ENCODE measurements around the gene SLC7A1. TPM values are rescaled to one million over a fixed set of nuclear protein-coding genes. Genes with fewer than 3 reads are reported as not detected.

Gene SLC7A1
- total and polyA plus RNA-seq, 2 experiments from 2014 or later, result 23.0 to 74.7 TPM

- no peak overlapping the region for H3K4me2 ChIP-seq
- H4K20me1 ChIP-seq (replicated peaks; ENCODE audit: insufficient read depth), result peaks cover 14% of the 10 kb centered on the region
- no peaks in the 10 kb centered on the region for H3K9me3 Mint-ChIP-seq
- peaks cover 19% of the 10 kb centered on the region for H3K79me2 ChIP-seq (replicated peaks; ENCODE audit: insufficient read depth)
- DNase-seq (ENCODE audit: low spot score) (no peak), ATAC-seq (no peak)
- peaks cover 9% of the 10 kb centered on the region for H3K27me3 Mint-ChIP-seq (ENCODE audit: insufficient read depth, low read depth, poor library complexity)
- H3K4me1 Mint-ChIP-seq, result 0 out of 3 replicates have a peak, but pooled peaks cover 6% of the 10 kb centered on the region
- peak overlapping the region; percentile 56; the same call in 1 of the 2 replicates for H3K27ac Mint-ChIP-seq
- H3K9me2 ChIP-seq (ENCODE audit: insufficient read depth), result no peaks in the 10 kb centered on the region
- H3K36me3 ChIP-seq (ENCODE audit: insufficient read depth), result peaks cover 31% of the 10 kb centered on the region
- H3K36me3 Mint-ChIP-seq (ENCODE audit: low read depth), result peaks cover 87% of the 10 kb centered on the region
- H3K27me3 ChIP-seq (ENCODE audit: insufficient read depth), result no peaks in the 10 kb centered on the region
- H3K4me3 Mint-ChIP-seq, result no peak overlapping the region
- TF ChIP-seq POLR2AphosphoS5 (IDR thresholded peaks at IDR 0.05; ENCODE audit: low read depth) (no peak), CREB1 (CRISPR knock-in tag; IDR thresholded peaks at IDR 0.05; ENCODE audit: low read depth) (no peak), ZNF331 (CRISPR knock-in tag; IDR thresholded peaks at IDR 0.05; ENCODE audit: low read depth) (no peak), ETS1 (IDR thresholded peaks at IDR 0.05) (no peak)
- no peak overlapping the region for H3K27ac ChIP-seq (ENCODE audit: low read depth)
- H3F3A ChIP-seq (replicated peaks; ENCODE audit: low read depth), result no peaks in the 10 kb centered on the region
- H2AFZ ChIP-seq, result no peak overlapping the region
- H3K4me1 ChIP-seq (ENCODE audit: insufficient read depth), result no peaks in the 10 kb centered on the region
- no peak overlapping the region for H3K4me3 ChIP-seq
These were observed 71.3 kb downstream of the SLC7A1 start for GRCh38 chr13:29524176-29524575.

GRCh38 chr13:29523199-29523961, 72.1 kb downstream of the SLC7A1 start:
- no peak for DNase-seq (ENCODE audit: low spot score)
- Histone ChIP-seq H4K20me1 (replicated peaks; ENCODE audit: insufficient read depth) (peaks cover 12% of the 10 kb centered on the region), H3K79me2 (replicated peaks; ENCODE audit: insufficient read depth) (peaks cover 15% of the 10 kb centered on the region), H2AFZ (no peak overlapping the region), H3F3A (replicated peaks; ENCODE audit: low read depth) (no peaks in the 10 kb centered on the region), H3K36me3 (ENCODE audit: insufficient read depth) (peaks cover 27% of the 10 kb centered on the region), H3K4me1 (ENCODE audit: insufficient read depth) (no peaks in the 10 kb centered on the region), H3K4me2 (no peak overlapping the region), H3K27ac (ENCODE audit: low read depth) (no peak overlapping the region), H3K27me3 (ENCODE audit: insufficient read depth) (no peaks in the 10 kb centered on the region), H3K9me2 (ENCODE audit: insufficient read depth) (no peaks in the 10 kb centered on the region), H3K4me3 (no peak overlapping the region)
- 0 out of 3 replicates have a peak, but pooled peaks cover 6% of the 10 kb centered on the region for H3K4me1 Mint-ChIP-seq
- ATAC-seq, result no peak
- peaks cover 84% of the 10 kb centered on the region for H3K36me3 Mint-ChIP-seq (ENCODE audit: low read depth)
- H3K27ac Mint-ChIP-seq, result no peak overlapping the region; the same call in 1 of the 2 replicates
- no peaks in the 10 kb centered on the region for H3K9me3 Mint-ChIP-seq
- H3K27me3 Mint-ChIP-seq (ENCODE audit: insufficient read depth, low read depth, poor library complexity), result peaks cover 9% of the 10 kb centered on the region
- no peak overlapping the region for H3K4me3 Mint-ChIP-seq
- no peak for TF ChIP-seq ETS1 (IDR thresholded peaks at IDR 0.05)
- no peak for TF ChIP-seq EZH2 (IDR thresholded peaks at IDR 0.05; ENCODE audit: low read depth, unreplicated experiment)
- TF ChIP-seq ZNF331 (CRISPR knock-in tag; IDR thresholded peaks at IDR 0.05; ENCODE audit: low read depth), result no peak
- TF ChIP-seq EZH2phosphoT487 (IDR thresholded peaks at IDR 0.05; ENCODE audit: unreplicated experiment), result no peak
- no peak for TF ChIP-seq ZNF462 (CRISPR knock-in tag; IDR thresholded peaks at IDR 0.05)
- TF ChIP-seq POLR2AphosphoS5 (IDR thresholded peaks at IDR 0.05; ENCODE audit: low read depth), result no peak
- no peak for TF ChIP-seq NANOG (IDR thresholded peaks at IDR 0.05; ENCODE audit: borderline replicate concordance)
- TF ChIP-seq CTCF (conservative IDR thresholded peaks at IDR 0.05; ENCODE audit: low read depth in 2 of 2), result no peak
- TF ChIP-seq STAT1 (IDR thresholded peaks at IDR 0.05; ENCODE audit: unreplicated experiment), result no peak
- no peak for TF ChIP-seq CREB1 (CRISPR knock-in tag; IDR thresholded peaks at IDR 0.05; ENCODE audit: low read depth)
